Measurements from ENCODE around the gene DAB1. TPM values are rescaled to one million over a fixed set of nuclear protein-coding genes. Genes with fewer than 3 reads are reported as not detected.
"Not testable (repeated sequence)": the region's sequence is repeated elsewhere in the genome, so short reads cannot be mapped to it uniquely, and the experiment has no call there.

The DAB1 gene
- total RNA-seq, 1 experiment from 2014 or later, result not detected

DNA sequence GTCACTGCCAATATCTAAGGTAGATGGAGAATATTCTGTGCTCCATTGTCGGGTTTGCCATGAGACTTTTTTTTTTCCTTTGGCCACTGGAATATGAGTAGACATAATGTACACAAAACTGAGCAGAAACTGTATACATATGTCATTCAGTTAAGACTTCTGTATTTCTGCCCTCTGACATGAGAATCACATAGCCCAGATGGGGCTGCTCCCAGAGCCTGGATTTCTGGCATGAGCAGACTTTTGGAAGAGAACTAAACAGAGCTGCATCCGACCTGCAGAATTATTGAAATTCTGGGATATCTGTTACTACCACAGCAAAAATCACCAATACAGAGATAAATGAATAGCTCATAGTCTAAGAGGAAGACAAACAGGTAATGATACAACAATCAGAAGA, 62.3 kb downstream of the DAB1 start:
- no peak for DNase-seq (ENCODE audit: low read depth)

DNA sequence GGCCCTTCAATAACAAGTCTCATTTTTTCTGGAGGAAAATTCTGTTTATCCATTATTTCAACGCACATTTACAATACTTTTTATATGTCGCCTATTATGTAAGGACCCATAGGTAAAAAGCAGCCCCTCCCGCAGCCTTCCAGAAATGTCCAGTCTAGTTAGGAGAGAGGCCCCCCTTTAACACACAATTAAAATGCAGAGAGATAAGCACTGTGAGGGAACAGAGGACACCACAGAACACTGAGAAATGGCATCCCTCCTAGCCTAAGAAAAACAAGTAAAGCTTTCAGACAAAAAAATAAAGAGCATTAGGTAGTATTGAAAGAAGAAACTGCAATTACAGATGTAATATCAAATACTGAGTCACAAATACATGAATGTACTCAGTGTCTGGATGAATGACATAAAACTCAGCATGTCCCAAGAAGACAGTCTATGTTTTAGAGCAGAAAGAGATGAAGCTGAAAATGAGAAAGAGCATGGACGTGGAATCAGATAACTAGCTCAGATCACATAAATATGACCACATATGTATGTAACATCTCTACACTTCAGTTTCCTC, 62.9 kb downstream of the DAB1 start:
- no peak for DNase-seq (ENCODE audit: low read depth)

DNA sequence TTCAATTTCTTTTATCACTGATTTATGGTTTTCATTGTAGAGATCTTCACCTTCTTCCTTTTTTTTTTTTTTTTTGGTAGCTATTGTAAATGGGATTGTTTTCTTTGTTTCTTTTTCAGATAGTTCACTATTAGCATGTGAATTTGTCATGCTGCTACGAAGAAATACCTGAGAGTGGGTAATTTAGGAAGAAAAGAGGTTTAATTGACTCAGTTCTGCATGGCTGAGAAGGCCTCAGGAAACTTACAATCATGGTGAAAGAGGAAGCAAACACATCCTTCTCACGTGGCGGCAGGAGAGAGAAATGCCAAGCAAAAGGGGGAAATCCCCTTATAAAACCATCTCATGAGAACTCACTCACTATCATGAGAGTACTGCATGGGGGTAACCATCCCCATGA, 66.4 kb downstream of the DAB1 start:
- DNase-seq (ENCODE audit: low read depth), result no peak

DNA sequence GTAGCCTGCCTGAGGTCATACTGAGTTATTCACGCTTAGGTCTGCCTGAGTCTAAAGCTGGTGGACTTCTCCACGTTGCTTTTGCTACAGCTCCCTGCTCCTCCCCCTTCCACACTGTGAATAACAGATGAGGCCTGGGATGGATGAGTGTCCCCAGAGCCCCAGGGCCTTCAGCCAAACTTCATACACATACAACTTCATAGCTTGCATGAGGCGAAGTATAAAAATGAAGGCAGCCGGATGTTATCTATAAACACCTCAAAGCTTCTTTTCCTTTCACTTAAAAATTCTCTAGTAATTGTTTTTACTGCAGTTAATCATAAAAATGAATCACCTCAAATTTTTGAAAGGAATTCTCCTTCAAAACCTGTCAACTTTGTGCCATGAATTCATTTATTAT, 70.2 kb downstream of the DAB1 start:
- no peak for DNase-seq (ENCODE audit: low read depth)

DNA sequence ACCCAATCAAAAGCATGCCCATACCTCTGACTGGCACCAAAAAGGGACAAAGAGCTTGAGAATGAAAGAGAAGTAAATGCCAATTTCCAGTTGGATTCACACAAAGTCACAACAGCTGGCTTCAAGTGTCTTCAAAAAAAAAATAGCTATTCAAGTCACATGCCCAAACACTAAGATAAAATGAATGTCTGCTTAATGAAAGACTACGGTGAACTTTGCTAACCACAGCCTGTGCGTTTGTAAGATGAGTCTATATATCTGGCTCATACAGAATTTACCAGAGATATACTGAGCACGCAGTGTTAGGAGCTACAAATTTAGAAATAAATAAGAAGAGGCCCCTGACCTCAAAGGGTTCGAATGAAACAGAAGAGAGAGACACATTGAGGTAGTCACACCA, 73.2 kb downstream of the DAB1 start:
- no peak for DNase-seq (ENCODE audit: low read depth)

DNA sequence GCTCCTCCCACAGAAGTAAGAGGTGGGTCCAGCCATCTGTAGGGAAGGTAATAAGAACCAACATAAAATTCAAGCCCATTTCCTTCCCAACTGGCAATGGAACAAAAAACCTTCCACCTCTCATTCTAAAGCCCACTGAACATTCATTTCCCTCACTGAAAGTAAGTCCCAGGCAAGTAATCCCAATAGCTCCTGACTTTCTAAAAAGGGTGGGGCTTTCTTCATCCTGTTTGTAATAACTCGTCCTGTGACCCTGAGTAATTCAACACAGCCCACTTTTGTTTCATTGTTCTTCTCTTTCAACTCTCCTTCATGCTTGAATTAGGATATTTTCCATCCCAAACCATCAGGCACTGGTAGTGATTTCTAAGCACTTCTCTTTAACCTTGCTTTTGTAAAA, 74.9 kb downstream of the DAB1 start:
- DNase-seq (ENCODE audit: low read depth), result no peak

DNA sequence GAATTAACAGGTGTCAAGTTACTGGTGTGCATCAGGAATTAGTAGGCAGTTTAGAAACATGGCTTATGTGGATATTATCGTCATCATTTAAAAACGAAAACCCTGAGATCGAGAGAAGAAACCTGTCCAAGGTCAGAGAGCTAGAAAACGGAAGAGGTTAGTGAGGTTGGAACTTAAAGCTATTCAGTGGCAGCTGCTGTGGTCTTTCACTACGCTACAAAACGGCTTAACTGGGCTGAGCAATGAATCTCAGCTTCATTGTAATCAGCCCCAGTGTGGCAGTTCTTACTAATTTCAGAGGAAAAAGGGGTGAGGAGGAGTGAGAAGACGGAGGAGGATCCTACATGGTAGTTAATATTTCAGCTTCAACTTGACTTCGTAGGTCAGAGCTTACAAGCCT, 77.9 kb downstream of the DAB1 start:
- DNase-seq (ENCODE audit: low read depth), result no peak

DNA sequence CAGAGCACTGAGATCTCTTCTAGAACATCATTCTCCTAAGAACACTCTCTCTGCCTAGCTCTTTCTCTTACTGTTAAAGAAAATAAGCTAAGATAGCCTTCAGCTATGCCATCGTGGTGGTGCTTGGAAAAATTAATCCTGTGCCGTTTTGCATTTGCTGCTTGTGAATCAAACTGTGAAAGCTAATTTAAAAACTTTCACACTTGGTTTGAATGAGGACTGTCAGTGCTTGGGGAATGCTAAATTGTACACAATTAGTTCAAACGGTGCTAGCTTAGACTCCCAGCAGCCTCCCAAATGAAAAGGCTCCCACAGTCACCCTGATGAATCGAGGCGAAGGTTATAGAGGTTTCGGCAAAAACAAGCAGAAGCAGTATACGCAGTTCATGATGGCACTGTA, 79.6 kb downstream of the DAB1 start:
- DNase-seq (ENCODE audit: low read depth), result no peak

DNA sequence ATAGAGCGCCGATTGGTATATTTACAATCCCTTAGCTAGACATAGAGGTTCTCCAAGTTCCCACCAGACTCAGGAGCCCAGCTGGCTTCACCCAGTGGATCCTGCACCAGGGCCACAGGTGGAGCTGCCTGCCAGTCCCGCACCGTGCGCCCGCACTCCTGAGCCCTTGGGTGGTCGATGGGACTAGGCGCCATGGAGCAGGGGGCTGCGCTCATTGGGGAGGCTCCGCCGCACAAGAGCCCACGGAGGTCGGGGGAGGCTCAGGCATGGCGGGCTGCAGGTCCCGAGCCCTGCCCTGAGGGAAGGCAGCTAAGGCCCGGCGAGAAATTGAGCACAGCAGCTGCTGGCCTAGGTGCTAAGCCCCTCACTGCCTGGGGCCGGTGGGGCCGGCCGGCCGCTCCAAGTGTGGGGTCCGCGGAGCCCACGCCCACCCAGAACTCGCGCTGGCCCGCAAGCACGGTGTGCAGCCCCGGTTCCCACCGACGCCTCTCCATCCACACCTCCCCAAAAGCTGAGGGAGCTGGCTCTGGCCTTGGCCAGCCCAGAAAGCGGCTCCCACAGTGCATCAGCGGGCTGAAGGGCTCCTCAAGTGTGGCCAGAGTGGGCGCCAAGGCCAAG, 80.5 kb downstream of the DAB1 start:
- not testable (repeated sequence) for DNase-seq (ENCODE audit: low read depth)

DNA sequence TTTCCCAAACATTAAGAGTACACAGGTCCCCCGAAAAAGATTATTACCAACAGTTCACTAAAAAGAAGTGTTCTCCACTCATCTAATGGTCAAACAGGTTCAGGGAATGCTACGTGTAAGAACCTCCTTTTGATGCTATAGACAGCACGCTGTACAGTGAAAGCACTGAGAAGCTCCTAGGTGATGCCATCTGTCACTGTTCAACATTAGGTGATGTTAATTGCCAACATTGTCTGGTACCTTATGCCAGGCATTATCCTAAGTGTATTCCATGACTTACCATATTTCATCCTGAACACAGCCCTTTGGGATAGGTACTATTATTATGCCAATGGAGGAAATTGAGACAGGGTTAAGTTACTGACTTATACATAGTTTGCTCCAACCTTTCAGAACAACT, 82.1 kb downstream of the DAB1 start:
- DNase-seq (ENCODE audit: low read depth), result no peak

DNA sequence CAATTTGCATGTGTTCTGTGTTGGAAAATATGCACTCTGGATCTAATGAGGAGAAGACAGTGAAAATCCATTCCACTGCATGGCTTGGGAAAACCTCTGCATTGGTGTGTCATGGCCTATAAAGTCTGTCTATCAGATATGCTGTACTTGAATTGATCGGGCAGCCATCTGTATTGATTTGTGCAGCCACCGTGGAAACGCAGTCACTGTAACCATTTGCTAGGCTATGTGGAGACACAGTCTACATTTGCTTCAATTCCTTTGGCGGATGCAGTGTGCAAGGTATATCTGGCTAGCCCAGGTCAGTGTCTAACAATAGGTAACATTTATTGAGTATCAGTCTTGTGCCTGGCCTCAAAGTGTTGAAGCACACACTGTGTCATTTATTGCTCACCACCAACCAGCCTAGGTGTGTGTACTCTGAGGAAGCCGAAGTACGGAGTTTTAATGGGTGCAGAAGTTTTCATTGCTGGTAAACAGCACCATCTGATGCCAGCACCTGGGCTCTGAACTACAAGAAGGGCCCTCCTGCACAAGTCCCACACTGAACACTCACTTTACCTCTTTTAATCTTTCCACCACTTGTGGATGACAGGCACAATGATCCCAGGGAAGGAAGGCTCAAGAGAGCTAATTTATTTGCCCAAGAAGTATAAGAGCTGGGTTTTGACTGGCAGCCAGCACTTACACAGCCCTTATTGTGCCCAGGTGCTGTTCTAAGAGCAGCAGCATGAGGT, 83.4 kb downstream of the DAB1 start:
- DNase-seq (ENCODE audit: low read depth), result no peak

DNA sequence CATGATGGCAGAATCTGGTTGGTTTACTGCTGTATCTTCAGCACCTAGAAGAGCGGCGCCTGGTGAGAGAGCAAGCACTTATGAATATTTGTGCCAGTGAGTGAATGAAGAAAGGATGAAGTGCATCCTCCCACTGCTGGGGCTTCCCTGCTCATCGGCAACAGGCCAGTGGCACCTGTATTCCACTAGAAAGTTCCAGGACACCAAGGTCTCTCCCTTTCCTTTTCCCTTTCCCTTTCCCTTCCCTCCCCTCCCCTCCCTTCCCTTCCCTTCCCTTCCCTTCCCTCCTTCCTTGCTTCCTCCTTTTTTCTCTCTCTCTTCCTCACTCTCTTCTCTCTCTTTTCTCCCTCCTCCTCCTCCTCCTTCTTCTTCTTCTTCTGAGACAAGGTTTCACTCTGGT, 86.2 kb downstream of the DAB1 start:
- no peak for DNase-seq (ENCODE audit: low read depth)

DNA sequence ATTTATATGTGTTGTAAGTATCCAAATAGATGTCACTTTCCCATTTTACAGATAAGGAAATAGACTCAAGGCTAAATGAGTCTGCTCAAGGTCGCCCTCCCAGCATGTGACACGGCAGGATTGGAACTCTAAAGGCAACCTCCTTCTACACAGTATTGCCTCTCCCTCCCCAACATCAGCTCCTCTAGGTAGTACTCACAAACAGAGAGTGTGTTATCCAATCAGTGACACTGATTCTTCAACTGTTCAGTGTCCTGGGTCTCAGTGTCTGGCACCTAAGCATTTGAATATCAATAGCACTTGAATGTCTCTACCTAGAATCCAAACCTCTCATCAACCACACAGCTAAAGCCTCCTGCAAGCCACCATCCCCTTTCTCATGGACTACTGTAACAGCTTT, 87.1 kb downstream of the DAB1 start:
- DNase-seq (ENCODE audit: low read depth), result no peak

DNA sequence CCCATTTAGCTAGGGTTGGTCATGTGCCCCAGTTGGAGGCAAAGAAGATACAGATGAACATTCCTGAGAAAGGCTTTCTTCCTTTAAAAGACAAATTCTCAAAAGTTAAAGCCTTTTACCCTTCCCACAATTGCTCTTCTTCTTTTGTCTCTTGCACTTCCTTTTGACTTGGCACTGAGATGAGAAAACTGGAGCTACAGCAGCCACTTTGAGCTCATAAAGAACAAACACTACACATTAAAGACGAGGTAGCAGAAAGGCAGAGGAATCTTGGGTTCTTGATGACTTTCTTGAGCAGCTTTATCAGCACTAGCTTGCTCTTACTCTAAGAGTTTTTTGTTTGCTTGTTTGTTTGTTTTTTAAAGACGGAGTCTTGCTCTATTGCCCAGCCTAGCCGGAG, 92.2 kb downstream of the DAB1 start:
- DNase-seq (ENCODE audit: low read depth), result no peak

DNA sequence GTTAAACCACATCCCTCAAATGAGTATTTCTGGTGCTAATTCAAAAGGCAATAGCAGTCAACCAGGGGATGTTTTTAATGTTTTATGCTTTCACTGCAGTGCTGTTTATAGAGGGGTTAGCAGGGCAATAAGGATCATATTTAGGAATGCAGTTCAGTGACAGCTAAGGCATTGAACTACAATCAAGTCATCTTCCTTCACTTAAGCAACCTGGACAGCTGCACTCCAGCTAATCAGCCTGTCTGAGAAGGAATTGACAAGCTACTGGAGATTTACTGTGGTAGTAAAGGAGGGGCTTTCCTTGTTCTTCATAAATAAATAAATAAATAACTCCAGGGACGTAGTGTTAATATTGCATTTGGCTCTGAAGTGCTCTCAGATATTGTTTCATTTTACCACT, 93.9 kb downstream of the DAB1 start:
- no peak for DNase-seq (ENCODE audit: low read depth)

DNA sequence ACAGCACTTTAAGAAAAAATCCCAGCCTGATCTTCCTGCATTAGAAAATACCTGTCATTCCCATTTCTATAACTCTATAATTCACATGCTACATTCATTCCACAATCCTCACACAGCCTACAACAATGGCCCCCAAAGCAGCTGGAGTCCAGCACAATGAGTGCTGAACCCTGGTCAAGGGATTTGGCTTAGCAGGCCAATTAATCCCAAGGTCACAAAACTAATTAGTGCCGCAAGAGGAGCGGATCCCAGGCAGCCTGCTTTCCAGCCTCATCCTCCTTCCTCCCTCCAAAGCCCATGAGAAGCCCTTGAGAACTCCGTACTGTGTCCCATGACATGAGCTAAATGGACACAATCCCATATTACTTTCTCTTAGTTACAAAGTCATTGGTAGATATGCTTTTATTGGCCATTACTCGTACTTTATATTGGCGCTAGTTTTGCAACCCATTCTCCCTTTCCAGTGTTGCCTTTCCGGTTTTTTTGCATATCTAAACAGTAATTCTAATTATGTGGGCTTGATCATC, 94.8 kb downstream of the DAB1 start:
- DNase-seq (ENCODE audit: low read depth), result no peak

DNA sequence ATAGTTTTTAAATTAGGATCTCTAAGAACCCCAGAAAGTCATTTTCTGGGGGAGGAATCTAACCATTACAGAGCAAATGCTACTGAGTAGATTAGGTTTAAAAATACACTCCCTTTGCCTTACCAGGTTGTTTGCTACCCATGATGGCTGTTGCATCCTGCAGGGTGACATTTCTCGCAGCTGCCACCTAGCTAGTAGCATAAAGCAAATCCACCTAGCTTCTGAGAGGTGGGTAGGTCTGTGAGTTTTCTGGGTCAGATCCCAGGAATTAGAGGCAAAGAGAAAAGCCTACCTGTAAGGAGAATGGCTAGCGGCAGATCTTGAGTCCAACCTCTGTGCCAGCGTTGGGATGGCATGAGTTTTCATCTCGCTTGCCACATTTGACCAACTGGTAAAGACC, 95.9 kb downstream of the DAB1 start:
- DNase-seq (ENCODE audit: low read depth), result no peak

DNA sequence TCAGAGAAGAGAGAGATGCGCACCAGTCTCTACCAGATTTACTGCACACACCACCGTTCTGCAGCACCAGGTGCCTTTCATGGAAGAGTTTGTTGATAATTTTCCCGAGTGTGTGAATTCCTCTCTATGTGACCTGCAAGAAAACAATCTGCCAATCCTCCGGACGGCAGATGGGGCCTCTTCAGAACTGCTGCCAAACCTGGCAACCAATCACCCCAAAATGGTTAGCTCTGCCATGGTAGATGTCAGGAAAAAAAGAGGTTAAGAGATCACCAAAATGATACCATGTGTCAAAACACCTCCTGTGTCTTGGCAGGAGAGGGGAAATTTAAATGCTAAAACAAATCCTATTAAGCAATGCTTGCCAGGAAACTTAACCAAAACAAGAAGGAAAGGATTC, 96.5 kb downstream of the DAB1 start:
- no peak for DNase-seq (ENCODE audit: low read depth)

DNA sequence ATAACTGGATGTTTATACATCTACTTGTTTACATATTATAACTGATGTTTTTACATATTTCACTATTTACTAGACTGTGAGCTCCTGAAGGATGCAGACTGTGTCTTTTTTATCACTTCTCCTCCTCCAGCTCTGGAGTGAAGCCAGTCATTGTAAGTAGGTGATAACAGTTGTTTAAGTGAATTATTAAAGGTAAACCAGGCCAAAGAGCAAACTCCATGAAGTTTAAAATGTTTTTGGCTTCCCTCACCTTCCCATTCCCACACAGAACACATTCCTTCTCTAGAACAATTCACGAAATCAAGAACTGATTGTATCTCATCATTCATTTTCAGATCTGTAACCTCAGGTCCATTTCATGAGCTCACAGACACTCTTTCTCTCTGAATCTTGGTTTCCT, 98.3 kb downstream of the DAB1 start:
- no peak for DNase-seq (ENCODE audit: low read depth)

DNA sequence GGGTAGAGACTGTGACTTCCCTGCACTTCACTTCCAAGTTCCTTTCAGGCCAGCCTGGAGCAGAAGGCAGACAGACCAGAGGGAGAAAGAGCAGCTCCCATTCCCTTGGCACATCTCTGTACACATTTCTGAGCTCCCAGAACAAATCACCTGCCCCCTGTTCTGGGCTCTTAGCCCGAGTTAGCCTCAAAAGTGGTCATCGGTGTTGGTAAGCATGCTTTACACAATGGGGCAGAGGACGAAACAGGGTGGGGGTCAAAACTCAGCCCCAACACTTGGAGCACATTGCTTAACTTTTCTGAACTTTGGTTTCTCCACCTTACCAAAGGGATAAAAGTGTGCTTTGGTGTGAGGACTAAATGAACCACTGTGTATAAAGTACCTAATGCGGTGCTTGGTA, 98.7 kb downstream of the DAB1 start:
- no peak for DNase-seq (ENCODE audit: low read depth)

DNA sequence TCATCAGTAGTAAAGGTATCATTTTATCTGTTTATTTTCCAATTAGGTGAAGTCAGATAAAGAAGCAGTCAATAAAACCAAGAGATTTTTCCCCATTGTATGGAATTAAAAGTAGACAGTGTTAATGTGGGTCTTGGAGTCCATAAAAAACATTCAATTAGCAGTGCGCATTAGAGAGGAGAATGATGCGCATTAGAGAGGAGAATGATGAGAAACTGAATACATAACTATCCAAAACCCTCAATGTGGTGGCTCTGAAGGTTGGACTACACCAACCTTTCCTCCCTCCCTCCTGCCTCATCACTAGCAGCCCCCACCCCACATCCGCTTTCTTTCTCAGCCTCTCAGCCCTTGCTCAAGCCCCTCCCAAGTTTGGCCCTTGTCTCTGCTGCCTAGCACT, 99.5 kb downstream of the DAB1 start:
- no peak for DNase-seq (ENCODE audit: low read depth)

DNA sequence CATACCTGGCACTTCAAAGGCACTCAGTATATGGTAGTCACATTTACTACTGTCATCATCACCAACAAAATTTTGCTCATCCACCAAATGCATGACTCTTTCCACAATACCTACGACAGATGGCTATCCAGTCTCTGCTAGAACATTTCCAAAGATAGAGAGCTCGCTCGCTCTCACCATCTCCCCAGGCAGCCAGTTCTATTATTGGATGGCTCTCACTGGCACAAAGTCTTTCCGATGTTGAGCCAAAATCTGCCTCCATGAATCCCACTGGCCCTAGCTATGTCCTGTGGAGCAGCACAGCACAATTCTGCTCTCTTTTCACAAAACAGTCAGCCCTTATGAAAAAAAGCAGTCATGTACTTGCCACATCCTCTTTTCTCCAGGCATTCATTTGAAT, 102.1 kb downstream of the DAB1 start:
- no peak for DNase-seq (ENCODE audit: low read depth)

DNA sequence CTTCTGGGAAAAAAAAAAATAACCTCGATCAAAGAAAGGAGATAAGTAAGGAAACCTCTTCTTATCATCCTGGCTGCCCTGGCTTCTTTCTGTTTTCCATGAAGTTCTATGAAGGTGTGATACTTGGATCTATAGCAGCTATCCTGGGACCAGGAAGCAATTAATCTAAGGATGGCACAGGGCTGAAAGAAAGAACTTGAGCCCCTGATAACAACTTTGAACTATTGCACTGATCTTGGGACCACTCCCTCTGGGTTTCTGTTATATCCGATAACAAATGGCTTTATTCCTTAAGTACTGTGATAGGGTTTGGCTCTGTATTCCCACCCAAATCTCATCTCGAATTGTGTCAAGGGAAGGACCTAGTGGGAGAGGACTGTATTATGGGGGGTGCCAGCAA, 104.1 kb downstream of the DAB1 start:
- DNase-seq (ENCODE audit: low read depth), result no peak

Data from Daoy (cell line).